Kidney (tissue), 14 donors: ENCODE results near the gene CD38. TPM values are rescaled to one million over a fixed set of nuclear protein-coding genes. Genes with fewer than 3 reads are reported as not detected.

Source experiments
- DNase-seq, 5 donors: peaks; one replicate each; pipeline ENCODE4 v3.0.0-alpha.2; 2013 to 2020
- FAIRE-seq: peaks from 2 replicates; lab custom pipeline; 2012; peaks lifted over from hg19 to GRCh38; lab: Jason Lieb, UNC
- H3K27ac ChIP-seq, 2 donors: one replicate each; pipeline ENCODE4 v1.7.0; 2013; ENCODE audit warnings: low read depth in 2 of 2, low read length in 2 of 2, inconsistent platforms in 1 of 2
- H3K27me3 ChIP-seq: one replicate; pipeline ENCODE4 v1.7.1; 2013; ENCODE audit warnings: low read length, inconsistent platforms; ENCODE audit not compliant: control insufficient read depth, insufficient read depth
- H3K36me3 ChIP-seq, 3 donors: one replicate each; pipeline versions ENCODE4 v1.7.0 to v1.7.1; 2013; ENCODE audit warnings: low read length in 3 of 3, control low read depth in 1 of 3, inconsistent platforms in 1 of 3; ENCODE audit not compliant: insufficient read depth in 3 of 3, control insufficient read depth in 2 of 3
- H3K4me1 ChIP-seq, 3 donors: one replicate each; pipeline versions ENCODE4 v1.7.0 to v1.7.1; 2013; ENCODE audit warnings: low read length in 3 of 3, inconsistent platforms in 1 of 3, low read depth in 1 of 3; ENCODE audit not compliant: control insufficient read depth in 2 of 3, insufficient read depth in 2 of 3
- H3K4me3 ChIP-seq, 3 donors: one replicate each; pipeline versions ENCODE4 v1.7.0 to v1.8.1; 2013; ENCODE audit warnings: low read length in 3 of 3, control low read depth in 1 of 3, inconsistent platforms in 1 of 3
- H3K9ac ChIP-seq, 3 donors: one replicate each; pipeline versions ENCODE4 v1.7.0 to v1.7.1; 2013; ENCODE audit warnings: low read length in 3 of 3, control low read depth in 1 of 3, inconsistent platforms in 1 of 3
- H3K9me3 ChIP-seq, 3 donors: one replicate each; pipeline versions ENCODE4 v1.7.0 to v1.7.1; 2013; ENCODE audit warnings: low read length in 3 of 3, control low read depth in 1 of 3, inconsistent platforms in 1 of 3; ENCODE audit not compliant: control insufficient read depth in 2 of 3, insufficient read depth in 1 of 3
- CTCF ChIP-seq: IDR thresholded peaks from 3 replicates; pipeline ENCODE4 v1.5.1; 2012; ENCODE audit warnings: mild to moderate bottlenecking, moderate library complexity, borderline replicate concordance; ENCODE audit not compliant: insufficient read depth; ENCODE audit errors: extremely low read depth
- intact Hi-C: fragments of 100-400 bp; cut with DNase I; formaldehyde crosslinking; loops from one replicate; pipeline ENCODE4 v1.11.1; 2022
- polyA plus RNA-seq: library from polyadenylated mRNA; stranded (reverse); fragments of 350-450 nt; fragmentation: Illumina TruSeq; extraction: RNeasy Lipid Tissue Mini Kit (QIAGEN cat#74804); gene quantifications from one replicate; pipeline ENCODE4 v1.2.3, GENCODE V29; 2014; ENCODE audit warnings: low read depth, low replicate concordance; ENCODE audit not compliant: insufficient read depth
- total RNA-seq: library from RNA; stranded (reverse); fragmentation: NEBNext Ultra II Directional; extraction: Animal tissue kit (Norgen Biotek cat#: 25700); gene quantifications from one replicate; pipeline ENCODE4 v1.2.1, GENCODE V29; 2021
- donor health status: control.
- donor health status: control.
- donor health status: control.
- donor health status: control.
- donor health status: control.
- donor health status: DM: yes; HTN: yes; CAD: no.
- donor health status: Normal renal cell carcinoma (clear cell type).

CD38 gene
- total and polyA plus RNA-seq, 2 donors from 2014 or later, result 0.15 to 8.9 TPM

- Histone ChIP-seq H3K36me3 (no peaks in the 10 kb centered on the region), H3K27ac (no peak overlapping the region), H3K27me3 (no peaks in the 10 kb centered on the region), H3K9ac (no peak overlapping the region), H3K4me1 (peaks cover 0 to 2% (median 0%) of the 10 kb centered on the region in 3 donors), H3K9me3 (no peaks in the 10 kb centered on the region), H3K4me3 (no peak overlapping the region)
- no peak for DNase-seq
- FAIRE-seq, result no peak
- intact Hi-C loops, result no loop called here
- TF ChIP-seq CTCF, result no peak
These were observed 22.6 kb upstream of the CD38 start for GRCh38 chr4:15755321-15756155.

- H3K9me3 ChIP-seq, result no peaks in the 10 kb centered on the region
- H3K4me3 ChIP-seq, result no peak overlapping the region
- no peak overlapping the region for H3K27ac ChIP-seq
- H3K36me3 ChIP-seq, result no peaks in the 10 kb centered on the region
- no peak for DNase-seq
- peaks cover 0 to 2% (median 0%) of the 10 kb centered on the region in 3 donors for H3K4me1 ChIP-seq
- TF ChIP-seq CTCF, result no peak
- H3K27me3 ChIP-seq, result no peaks in the 10 kb centered on the region
- intact Hi-C loops, result no loop called here
- no peak for FAIRE-seq
- no peak overlapping the region for H3K9ac ChIP-seq
These were observed 21.7 kb upstream of the CD38 start for GRCh38 chr4:15756361-15756861.

GRCh38 chr4:15757054-15757453 is 21.1 kb upstream of the CD38 start:
- no peak for DNase-seq
- Histone ChIP-seq H3K9ac (no peak overlapping the region), H3K27ac (no peak overlapping the region), H3K4me3 (no peak overlapping the region), H3K27me3 (no peaks in the 10 kb centered on the region), H3K4me1 (peaks cover 0 to 2% (median 0%) of the 10 kb centered on the region in 3 donors), H3K9me3 (no peaks in the 10 kb centered on the region), H3K36me3 (no peaks in the 10 kb centered on the region)
- intact Hi-C loops, result no loop called here
- FAIRE-seq, result no peak
- no peak for TF ChIP-seq CTCF
